HG02759 (cell line): ENCODE measurements around the gene BTF3L4.

Experiments
- ATAC-seq: cut with Tn5 transposase; IDR thresholded peaks from one replicate; pipeline ENCODE4 v1.9.1; 2021; ENCODE audit warnings: mild to moderate bottlenecking, moderate library complexity; ENCODE audit not compliant: unreplicated experiment

The BTF3L4 gene

GRCh38 chr1:52122384-52122783 lies 66.3 kb downstream of the BTF3L4 start:
- ATAC-seq = no peak

- ATAC-seq = no peak
These were observed 67.5 kb downstream of the BTF3L4 start for GRCh38 chr1:52123622-52124021.

- ATAC-seq = no peak
These were observed 69.8 kb downstream of the BTF3L4 start for GRCh38 chr1:52125736-52126359.

GRCh38 chr1:52127181-52128180 lies 71.4 kb downstream of the BTF3L4 start:
- ATAC-seq = no peak

GRCh38 chr1:52139817-52140540 lies 83.9 kb downstream of the BTF3L4 start:
- ATAC-seq = peak; percentile 50
